ENCODE measurements around the gene DMXL2. TPM values are rescaled to one million over a fixed set of nuclear protein-coding genes. Genes with fewer than 3 reads are reported as not detected.

The DMXL2 gene
- total RNA-seq, 2 experiments from 2014 or later, result 4.2 to 4.8 TPM

DNA sequence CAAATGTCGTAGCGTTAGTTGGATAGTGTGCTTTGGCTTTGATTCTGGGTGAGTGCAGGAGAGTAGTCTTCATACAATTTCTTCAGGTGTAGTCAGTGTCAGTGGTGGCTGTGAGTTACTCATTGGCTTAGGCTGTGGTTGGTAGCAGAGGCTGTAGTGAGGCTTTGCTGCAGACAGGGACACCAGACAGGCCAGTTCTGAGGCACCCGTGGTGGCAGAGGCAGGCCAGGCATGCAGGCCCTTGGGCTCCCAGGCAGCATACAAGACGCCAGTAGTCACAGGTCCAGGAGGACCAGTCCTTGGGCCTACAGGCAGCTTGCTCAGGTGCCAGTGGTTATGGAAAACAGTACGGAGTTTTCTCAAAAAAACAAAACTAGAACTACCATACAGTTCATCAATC lies 61.3 kb downstream of the DMXL2 start:
- no peak overlapping the region for H3K27ac Mint-ChIP-seq
- ChIA-PET CTCF (no interaction called here), POLR2A (no interaction called here)
- DNase-seq, result no peak
- no peaks in the 10 kb centered on the region for H3K36me3 Mint-ChIP-seq (ENCODE audit: low read depth)
- TF ChIP-seq, protein P1, sequence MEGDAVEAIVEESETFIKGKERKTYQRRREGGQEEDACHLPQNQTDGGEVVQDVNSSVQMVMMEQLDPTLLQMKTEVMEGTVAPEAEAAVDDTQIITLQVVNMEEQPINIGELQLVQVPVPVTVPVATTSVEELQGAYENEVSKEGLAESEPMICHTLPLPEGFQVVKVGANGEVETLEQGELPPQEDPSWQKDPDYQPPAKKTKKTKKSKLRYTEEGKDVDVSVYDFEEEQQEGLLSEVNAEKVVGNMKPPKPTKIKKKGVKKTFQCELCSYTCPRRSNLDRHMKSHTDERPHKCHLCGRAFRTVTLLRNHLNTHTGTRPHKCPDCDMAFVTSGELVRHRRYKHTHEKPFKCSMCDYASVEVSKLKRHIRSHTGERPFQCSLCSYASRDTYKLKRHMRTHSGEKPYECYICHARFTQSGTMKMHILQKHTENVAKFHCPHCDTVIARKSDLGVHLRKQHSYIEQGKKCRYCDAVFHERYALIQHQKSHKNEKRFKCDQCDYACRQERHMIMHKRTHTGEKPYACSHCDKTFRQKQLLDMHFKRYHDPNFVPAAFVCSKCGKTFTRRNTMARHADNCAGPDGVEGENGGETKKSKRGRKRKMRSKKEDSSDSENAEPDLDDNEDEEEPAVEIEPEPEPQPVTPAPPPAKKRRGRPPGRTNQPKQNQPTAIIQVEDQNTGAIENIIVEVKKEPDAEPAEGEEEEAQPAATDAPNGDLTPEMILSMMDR (IDR thresholded peaks at IDR 0.05), result no peak
- H3K4me3 Mint-ChIP-seq, result no peak overlapping the region
- no peaks in the 10 kb centered on the region for H3K27me3 Mint-ChIP-seq
- intact Hi-C loops (cut with micrococcal nuclease), result no loop called here
- no peaks in the 10 kb centered on the region for H3K9me3 Mint-ChIP-seq
- no peaks in the 10 kb centered on the region for H3K4me1 Mint-ChIP-seq (ENCODE audit: low read depth)
- ATAC-seq, result no peak

DNA sequence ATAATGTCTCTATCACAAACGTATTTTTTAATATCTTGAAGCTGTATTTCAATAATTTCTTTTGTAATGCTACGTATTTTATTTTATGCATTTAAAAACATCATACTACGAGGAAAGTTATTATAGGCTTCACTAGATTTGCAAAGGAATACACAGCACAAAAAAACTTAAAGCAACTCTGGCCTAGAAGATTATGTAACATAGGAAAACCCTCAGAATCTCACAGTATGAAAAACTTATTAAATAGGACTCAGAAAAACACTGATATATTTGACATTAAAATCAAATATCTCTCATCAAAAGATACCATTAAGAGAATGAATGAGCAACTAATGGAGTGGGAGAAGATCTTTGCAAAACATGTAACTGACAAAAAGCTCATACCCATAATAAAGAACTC lies 63.7 kb downstream of the DMXL2 start:
- no peaks in the 10 kb centered on the region for H3K36me3 Mint-ChIP-seq (ENCODE audit: low read depth)
- TF ChIP-seq, protein P1 (IDR thresholded peaks at IDR 0.05), result no peak
- POLR2A ChIA-PET, result no interaction called here
- intact Hi-C loops (cut with micrococcal nuclease), result no loop called here
- H3K27me3 Mint-ChIP-seq, result no peaks in the 10 kb centered on the region
- no peaks in the 10 kb centered on the region for H3K4me1 Mint-ChIP-seq (ENCODE audit: low read depth)
- no peak overlapping the region for H3K4me3 Mint-ChIP-seq
- no peak for ATAC-seq
- CTCF ChIA-PET, result interaction anchor here (0.7 kb wide), 1 partner anchor 91 kb away, joined by 3 read pairs; no protein-coding TSS in a partner anchor
- H3K9me3 Mint-ChIP-seq, result no peaks in the 10 kb centered on the region
- no peak overlapping the region for H3K27ac Mint-ChIP-seq
- DNase-seq, result no peak

DNA sequence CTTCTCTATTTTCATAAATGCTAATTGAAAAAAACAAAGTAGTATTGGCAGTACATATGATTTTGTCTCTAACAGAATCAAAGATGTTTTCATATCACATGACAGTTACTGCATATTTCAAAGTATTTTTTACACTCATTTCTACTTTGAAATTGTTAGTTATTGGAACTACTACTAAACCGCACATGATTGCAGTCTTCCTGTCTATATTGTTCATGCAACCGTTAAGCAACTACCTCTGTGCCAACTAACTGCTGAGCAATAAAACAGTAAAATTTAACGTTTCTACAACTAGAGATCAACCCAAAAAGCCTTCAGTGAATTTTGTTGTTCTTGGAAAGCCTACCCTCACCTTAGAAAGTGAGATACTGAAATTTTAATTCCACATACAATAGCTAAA lies 64.2 kb downstream of the DMXL2 start:
- ATAC-seq (no peak), DNase-seq (no peak)
- Mint-ChIP-seq H3K4me1 (ENCODE audit: low read depth) (no peaks in the 10 kb centered on the region), H3K4me3 (no peak overlapping the region), H3K9me3 (no peaks in the 10 kb centered on the region), H3K27me3 (no peaks in the 10 kb centered on the region), H3K36me3 (ENCODE audit: low read depth) (no peaks in the 10 kb centered on the region), H3K27ac (no peak overlapping the region)
- CTCF ChIA-PET, result interaction anchor here (0.7 kb wide), 1 partner anchor 92 kb away, joined by 3 read pairs; no protein-coding TSS in a partner anchor
- TF ChIP-seq, protein P1 (IDR thresholded peaks at IDR 0.05), result no peak
- POLR2A ChIA-PET, result no interaction called here
- intact Hi-C loops (cut with micrococcal nuclease), result no loop called here

DNA sequence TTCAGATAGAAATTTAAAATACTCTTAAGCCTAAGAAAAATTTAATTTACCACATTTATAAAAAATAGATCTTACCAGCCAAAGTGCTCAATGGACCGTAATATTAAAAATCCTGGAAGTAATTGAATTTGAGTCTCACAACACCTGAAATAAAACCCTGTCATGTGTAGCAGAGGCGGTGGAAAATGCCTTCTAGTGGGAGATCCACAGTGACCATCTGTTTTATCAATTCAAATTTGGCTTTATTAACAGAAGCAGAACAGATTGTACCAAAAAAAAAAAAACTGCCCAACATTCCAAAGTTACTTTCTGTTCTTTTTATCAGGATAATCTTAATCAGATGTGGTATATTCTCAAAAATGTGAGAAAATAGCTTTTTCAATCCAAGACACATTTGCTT lies 71.7 kb downstream of the DMXL2 start:
- Mint-ChIP-seq H3K4me3 (no peak overlapping the region), H3K4me1 (ENCODE audit: low read depth) (no peaks in the 10 kb centered on the region), H3K27ac (no peak overlapping the region), H3K36me3 (ENCODE audit: low read depth) (no peaks in the 10 kb centered on the region), H3K27me3 (no peaks in the 10 kb centered on the region), H3K9me3 (no peaks in the 10 kb centered on the region)
- no peak for DNase-seq
- intact Hi-C loops (cut with micrococcal nuclease), result no loop called here
- TF ChIP-seq, protein P1 (IDR thresholded peaks at IDR 0.05), result no peak
- ChIA-PET POLR2A (interaction anchor here (1.0 kb wide), 1 partner anchor 9 kb away, joined by 3 read pairs; no protein-coding TSS in a partner anchor), CTCF (interaction anchor here (1.1 kb wide), 1 partner anchor 52 kb away, joined by 6 read pairs; no protein-coding TSS in a partner anchor)
- ATAC-seq, result no peak

DNA sequence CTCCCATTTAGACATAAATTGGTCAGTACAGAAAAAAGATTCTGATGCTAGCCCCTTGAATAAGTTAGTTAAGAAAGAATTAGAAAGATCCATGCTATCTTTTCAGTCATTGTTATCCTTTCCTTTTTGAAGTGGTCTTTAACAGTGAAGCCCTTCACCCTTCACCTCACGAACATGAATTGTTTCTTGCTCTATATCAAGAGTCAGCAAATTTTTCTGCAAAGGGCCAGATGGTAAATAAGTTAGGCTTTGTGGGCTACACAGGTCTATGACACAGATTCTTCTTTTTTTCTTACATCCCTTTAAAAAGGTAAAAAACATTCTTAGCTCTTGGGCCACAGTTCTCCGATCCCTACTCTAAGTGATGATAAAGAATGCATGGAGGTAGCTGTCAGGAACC lies 74.9 kb downstream of the DMXL2 start:
- no peak for DNase-seq
- Mint-ChIP-seq H3K36me3 (ENCODE audit: low read depth) (no peaks in the 10 kb centered on the region), H3K9me3 (no peaks in the 10 kb centered on the region), H3K27ac (no peak overlapping the region), H3K4me3 (no peak overlapping the region), H3K4me1 (ENCODE audit: low read depth) (no peaks in the 10 kb centered on the region), H3K27me3 (no peaks in the 10 kb centered on the region)
- intact Hi-C loops (cut with micrococcal nuclease), result no loop called here
- TF ChIP-seq, protein P1 (IDR thresholded peaks at IDR 0.05), result no peak
- ATAC-seq, result no peak
- POLR2A ChIA-PET, result no interaction called here
- CTCF ChIA-PET, result no interaction called here

Data from activated CD8-positive, alpha-beta T cell treated with anti-CD3 and anti-CD28 coated beads for 36 hours (primary cell).